GM19351 (cell line): ENCODE data around the gene PODXL.
"Not testable (repeated sequence)": the region's sequence is repeated elsewhere in the genome, so short reads cannot be mapped to it uniquely, and the experiment has no call there.

Source experiments
- ATAC-seq: cut with Tn5 transposase; IDR thresholded peaks from one replicate; pipeline ENCODE4 v1.9.1; 2021; ENCODE audit warnings: mild to moderate bottlenecking, moderate library complexity; ENCODE audit not compliant: unreplicated experiment

PODXL gene

DNA sequence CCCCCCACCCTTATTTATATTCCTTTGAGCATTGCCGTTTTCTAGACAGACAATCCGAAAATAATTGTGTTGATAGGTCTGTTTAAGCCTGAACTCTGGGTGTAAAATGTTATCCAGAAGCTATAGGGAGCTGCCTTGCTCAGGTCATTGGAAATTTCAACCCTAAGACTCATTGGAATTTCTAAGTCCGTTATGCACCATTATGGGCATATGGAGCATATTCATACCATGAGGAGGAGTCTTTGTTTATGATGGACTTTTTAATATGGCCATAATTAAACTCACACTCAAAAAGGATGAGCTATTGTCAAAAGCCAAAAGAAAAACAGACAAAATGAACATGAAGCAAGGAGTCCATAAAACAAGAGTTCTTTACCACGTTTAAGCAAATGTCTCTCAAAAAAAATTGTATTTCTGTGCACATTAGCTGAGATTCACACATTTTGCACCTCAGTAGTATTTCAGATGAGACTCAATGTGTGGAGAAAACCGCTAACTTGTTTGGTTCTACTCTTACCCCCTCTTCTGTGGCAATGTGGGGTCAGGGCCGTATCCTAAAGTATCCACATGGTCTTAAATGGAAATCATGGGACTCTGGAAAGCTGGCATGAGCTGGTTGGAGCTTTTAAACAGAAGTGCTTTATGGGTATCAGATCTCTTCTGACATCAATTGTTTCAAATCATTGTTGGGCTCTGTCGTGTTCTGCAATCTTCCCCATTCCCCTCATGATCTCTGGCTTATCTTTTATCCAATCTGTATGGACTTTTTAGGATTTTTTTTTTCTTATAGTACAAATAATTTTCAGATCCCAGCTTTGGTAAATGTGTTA lies 60.5 kb downstream of the PODXL start:
- ATAC-seq, result no peak

GRCh38 chr7:131494182-131494581 lies 62.2 kb downstream of the PODXL start:
- ATAC-seq, result no peak

- ATAC-seq, result no peak
Observed at GRCh38 chr7:131493581-131493980, 62.8 kb downstream of the PODXL start.

DNA sequence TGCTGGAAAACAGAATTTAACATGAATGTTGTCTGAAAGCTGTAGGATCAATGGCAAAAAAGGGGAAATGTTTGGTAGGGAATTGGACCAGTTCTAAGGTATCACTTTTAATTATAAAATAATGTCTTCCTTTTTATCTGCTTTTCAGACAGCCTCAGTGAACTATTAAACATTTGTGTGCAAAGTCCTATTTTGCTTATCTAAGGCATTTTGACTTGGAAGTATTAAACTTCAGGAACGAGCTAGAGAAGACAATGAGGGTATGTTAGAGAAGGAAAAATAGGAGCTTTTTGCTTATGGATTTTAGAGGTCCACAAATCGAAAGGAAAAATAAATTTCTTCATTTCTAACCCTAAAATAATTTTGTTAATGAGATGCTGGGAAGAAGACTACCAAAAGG lies 63.3 kb downstream of the PODXL start:
- ATAC-seq, result no peak

GRCh38 chr7:131489881-131490280 lies 66.5 kb downstream of the PODXL start:
- no peak for ATAC-seq

- no peak for ATAC-seq
Observed at GRCh38 chr7:131489196-131489595, 67.2 kb downstream of the PODXL start.

DNA sequence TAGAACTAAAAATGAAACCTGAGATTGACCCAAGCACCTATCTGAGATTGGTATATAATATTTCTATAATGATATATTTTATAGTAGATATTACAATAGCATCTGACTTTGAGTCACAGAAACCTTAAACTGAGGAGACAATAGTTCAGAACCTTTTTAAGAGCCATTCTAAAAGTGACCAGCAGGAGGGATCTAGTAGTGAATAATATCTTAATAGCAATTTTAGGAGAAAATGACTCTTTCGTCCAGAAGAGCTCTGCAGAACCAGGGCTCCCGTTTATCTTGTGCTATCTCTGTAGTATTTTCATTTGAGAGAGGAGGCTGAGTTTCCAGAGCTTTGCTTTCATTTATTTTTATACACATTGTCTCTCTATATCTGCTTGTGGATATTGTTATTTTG lies 68.1 kb downstream of the PODXL start:
- ATAC-seq, result no peak

- ATAC-seq, result no peak
Observed at GRCh38 chr7:131487217-131487616, 69.2 kb downstream of the PODXL start.

DNA sequence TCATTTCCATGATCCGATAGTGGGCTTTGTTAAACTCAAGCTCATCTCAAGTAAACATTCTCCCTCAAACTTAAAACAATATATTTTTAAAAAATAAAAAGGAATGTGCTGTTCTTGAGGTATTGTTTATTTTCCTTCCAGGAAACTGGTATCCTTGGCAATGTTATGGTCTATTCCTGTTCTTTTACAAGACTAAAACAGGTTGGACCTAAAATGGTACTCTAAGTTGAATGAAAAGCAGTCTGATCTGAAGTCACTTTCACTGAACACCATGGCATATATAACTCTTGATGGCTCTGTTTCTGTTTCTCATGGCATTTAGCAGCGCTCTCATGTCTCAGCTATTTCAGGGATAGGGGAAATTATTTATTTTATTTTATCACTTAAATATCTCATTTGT lies 70.1 kb downstream of the PODXL start:
- no peak for ATAC-seq

DNA sequence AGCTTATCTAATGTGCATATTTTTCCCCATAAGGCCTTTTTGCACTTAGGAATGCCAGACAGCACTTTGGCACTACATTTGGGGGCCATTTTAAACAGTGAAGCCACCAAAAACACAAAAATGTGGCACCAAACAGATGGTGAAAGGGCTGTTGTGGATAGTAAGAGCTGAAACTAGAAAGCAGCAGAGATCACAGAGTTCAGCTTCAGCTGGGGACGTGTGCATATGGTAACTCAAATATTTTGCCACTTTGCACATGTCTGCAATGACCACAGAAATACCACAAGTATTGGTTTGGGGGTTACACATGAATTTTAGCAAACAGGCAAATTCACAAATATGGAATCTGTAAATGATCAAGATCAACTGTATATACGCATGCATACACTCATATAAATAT lies 72.8 kb downstream of the PODXL start:
- ATAC-seq, result no peak

- peak; percentile 71 for ATAC-seq
Observed at GRCh38 chr7:131482800-131483199, 73.6 kb downstream of the PODXL start.

DNA sequence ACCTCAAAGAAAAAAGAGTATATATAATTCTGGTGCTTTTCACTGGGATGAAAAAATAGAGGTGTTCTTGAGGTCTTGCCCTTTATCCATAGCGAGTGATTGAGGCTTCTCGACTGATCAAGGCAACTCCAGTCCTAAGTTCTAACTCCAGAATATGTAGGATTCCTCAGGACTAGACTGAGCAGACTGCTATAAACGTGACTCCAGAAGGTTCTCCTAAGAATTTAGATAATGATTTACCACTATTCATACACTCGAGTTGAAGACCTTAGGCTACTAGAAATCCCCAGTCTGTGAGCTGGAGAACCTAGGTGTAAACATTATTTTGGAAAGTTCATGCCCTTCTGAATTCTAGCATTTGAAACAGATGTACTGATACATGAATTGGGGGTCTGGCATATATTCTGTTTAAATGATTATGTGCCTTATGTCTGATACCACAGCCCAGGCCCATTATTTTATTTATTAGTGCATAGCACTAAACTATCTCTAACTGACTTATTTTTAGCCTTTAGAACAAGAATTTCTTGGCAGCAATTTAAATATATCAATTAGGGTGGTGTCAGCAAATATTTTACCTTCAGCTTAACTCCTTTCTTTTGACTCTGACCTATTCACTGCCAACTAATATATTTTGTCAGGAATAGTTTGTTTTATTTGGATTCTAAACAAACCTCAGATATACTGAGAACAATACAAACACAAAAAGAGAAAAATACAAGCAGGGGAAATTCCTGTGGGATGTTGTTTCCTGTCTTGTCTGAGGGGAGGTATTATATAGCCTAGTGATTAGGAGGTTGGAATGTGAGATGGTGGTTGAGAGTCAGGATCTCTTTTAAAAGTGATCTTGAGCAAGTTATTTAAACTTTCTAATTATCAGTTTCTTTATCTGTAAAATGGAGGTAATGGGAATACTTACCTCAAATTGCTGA lies 75.8 kb downstream of the PODXL start:
- ATAC-seq, result no peak

- ATAC-seq, result no peak
Observed at GRCh38 chr7:131476740-131477139, 79.7 kb downstream of the PODXL start.

GRCh38 chr7:131471250-131472004 lies 85.0 kb downstream of the PODXL start:
- ATAC-seq, result no peak

- no peak for ATAC-seq
Observed at GRCh38 chr7:131467788-131468187, 88.6 kb downstream of the PODXL start.

DNA sequence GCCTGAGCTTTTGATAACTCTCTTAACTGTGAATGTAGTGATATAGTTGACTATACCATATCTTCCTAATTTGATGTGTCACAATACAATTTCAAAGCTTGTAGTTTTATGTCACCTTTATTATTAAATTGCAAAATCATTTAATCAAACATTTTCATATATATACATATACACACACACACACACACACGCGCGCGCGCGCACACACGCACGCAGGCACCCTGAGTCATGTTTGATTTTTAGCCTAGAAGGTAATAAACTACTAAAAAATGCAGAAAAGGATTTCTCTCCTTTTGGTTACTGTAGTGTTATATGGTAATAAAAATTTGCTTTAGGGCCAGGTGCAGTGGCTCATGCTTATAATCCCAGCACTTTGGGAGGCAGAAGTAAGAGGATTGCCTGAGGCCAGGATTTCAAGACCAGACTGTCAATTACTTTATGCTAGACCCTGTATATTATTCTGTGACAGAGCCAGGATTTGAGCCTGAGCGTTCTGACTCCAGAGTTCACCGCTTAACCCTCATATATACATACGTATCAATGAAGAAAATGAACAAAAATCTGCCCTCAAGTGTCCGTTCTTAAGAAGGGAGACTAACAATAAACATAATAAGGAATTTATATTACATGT lies 89.6 kb downstream of the PODXL start:
- no peak for ATAC-seq

- ATAC-seq, result not testable (repeated sequence)
Observed at GRCh38 chr7:131462715-131463114, 93.7 kb downstream of the PODXL start.

DNA sequence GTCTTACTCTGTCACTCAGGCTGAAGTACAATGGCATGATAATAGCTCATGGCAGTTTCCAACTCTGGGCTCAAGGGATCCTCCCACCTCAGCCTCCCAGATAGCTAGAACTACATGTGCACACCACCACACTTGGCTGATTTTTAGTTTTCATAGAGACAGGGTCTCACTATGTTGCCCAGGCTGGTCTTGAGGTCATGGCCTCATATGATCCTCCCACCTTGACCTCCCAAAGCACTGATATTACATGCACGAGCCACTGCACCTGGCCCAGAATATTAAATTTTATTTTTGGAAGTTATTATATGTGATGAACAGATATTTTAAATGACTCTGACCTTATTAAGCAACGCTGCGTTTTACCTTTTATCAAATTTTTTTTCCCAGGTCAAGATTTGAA lies 94.4 kb downstream of the PODXL start:
- no peak for ATAC-seq

- ATAC-seq, result no peak
Observed at GRCh38 chr7:131459256-131459655, 97.2 kb downstream of the PODXL start.

DNA sequence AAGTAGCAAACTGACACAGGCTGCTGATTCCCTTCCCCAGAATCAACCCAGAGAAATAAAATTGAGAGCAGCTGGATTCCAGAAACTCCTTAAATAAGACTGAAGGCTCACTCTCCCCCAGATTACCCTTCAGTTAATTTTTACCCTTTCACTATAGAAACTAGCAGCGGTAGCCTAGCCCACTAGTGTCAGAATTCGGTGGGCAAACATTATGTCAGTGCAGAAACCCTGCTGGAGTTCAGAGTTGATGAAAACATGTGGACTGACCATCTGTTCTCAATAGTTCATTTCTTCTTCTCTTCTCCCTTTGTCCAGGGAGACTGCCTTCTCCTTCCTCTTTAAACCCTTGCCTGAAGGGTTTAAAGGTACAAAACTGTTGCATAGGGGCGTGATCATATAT lies 100.1 kb downstream of the PODXL start:
- no peak for ATAC-seq

DNA sequence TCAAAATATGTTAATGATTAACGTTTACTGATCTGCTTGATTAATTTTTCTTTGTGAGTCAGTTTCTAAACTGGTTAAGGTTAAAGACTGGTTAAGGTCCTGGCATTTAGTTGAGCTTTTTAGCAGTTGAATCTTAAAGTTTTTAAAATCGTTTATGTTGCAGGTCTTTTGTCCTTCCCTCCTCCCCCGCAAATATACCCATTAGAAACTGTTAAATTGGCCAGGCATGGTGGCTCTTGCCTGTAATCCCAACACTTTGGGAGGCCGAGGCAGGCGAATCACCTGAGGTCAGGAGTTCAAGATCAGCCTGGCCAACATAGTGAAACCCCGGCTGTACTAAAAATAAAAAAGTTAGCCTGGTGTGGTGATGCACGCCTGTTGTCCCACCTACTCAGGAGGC lies 100.9 kb downstream of the PODXL start:
- ATAC-seq, result no peak
